ENCODE results near the gene PGAM2. TPM values are rescaled to one million over a fixed set of nuclear protein-coding genes. Genes with fewer than 3 reads are reported as not detected.

The PGAM2 gene
- total and polyA plus RNA-seq, 2 of the 13 experiments (the other 11 are each of a cell fraction or from before 2014, with no cell fraction given) = 0.22 TPM; not detected in 1

GRCh38 chr7:44046321-44047061 lies 18.9 kb downstream of the PGAM2 start:
- no peak for TF ChIP-seq CENPT (CRISPR knock-in tag; IDR thresholded peaks at IDR 0.05; ENCODE audit: low read depth)
- TF ChIP-seq KDM1A (CRISPR knock-in tag; IDR thresholded peaks at IDR 0.05) = no peak
- no peak for TF ChIP-seq ZNF350 (CRISPR knock-in tag; IDR thresholded peaks at IDR 0.05; ENCODE audit: borderline replicate concordance, low read depth)
- no peak for TF ChIP-seq TIGD3 (CRISPR knock-in tag; IDR thresholded peaks at IDR 0.05; ENCODE audit: borderline replicate concordance)
- TF ChIP-seq IKZF1 (IDR thresholded peaks at IDR 0.05) = no peak
- TF ChIP-seq STAG1 (CRISPR knock-in tag; IDR thresholded peaks at IDR 0.05) = no peak
- no peak for TF ChIP-seq FOXM1 (CRISPR knock-in tag; IDR thresholded peaks at IDR 0.05)
- TF ChIP-seq ZBTB2 (CRISPR knock-in tag; IDR thresholded peaks at IDR 0.05; ENCODE audit: low read depth) = no peak
- no peak for TF ChIP-seq GABPA (IDR thresholded peaks at IDR 0.05; ENCODE audit: low read depth, low read length)
- TF ChIP-seq GABPA (CRISPR knock-in tag; IDR thresholded peaks at IDR 0.05; ENCODE audit: low read depth) = no peak
- no peaks in the 10 kb centered on the region for H4K20me1 ChIP-seq (ENCODE audit: insufficient read depth, low read length)
- POLR2A ChIA-PET = no interaction called here
- H3K36me3 ChIP-seq (replicated peaks in 1 of 2; ENCODE audit: control insufficient read depth in 1 of 2, insufficient read depth in 2 of 2, low read length in 2 of 2) = peaks cover 11 to 27% of the 10 kb centered on the region in 2 experiments; a peak in 4 of 5 replicates
- intact Hi-C loops (cut with micrococcal nuclease; ENCODE audit: unreplicated experiment) (no loop called here), in situ Hi-C loops (cut with HindIII; ENCODE audit: extremely low pct_ligation_motif_present, low pct_unique_long_range_greater_than_20kb) (no loop called here)
- no peaks in the 10 kb centered on the region for H3K9me3 ChIP-seq (ENCODE audit: low read length)
- peaks cover 45% of the 10 kb centered on the region for H3K4me1 ChIP-seq (ENCODE audit: insufficient read depth, low read length)
- H3K27me3 ChIP-seq (ENCODE audit: control insufficient read depth in 1 of 2, insufficient read depth in 2 of 2, low read length in 2 of 2) = no peaks in the 10 kb centered on the region; a peak in 1 of 5 replicates
- FAIRE-seq = no peak
- no TSS peak for BruUV-seq (replicated peaks)
- no peak for DNase-seq (ENCODE audit: low spot score)
- H3K9ac ChIP-seq (ENCODE audit: insufficient read depth, low read depth, low read length) = no peak overlapping the region
- CTCF ChIA-PET (ENCODE audit: low intra/inter-chr PET ratio, low total read pairs) = no interaction called here
- no peak overlapping the region for H3K27ac ChIP-seq (ENCODE audit: extremely low read length, insufficient read depth, low read length)
- peaks cover 27% of the 10 kb centered on the region for H3K79me2 ChIP-seq (ENCODE audit: insufficient read depth, low read length)
- no peak overlapping the region for H3K4me2 ChIP-seq (ENCODE audit: low read depth, low read length)
- over 99% methylated on average over 8 of the region's 8 CpGs for WGBS (ENCODE audit: low lambda C conversion rate)
- H2AFZ ChIP-seq (ENCODE audit: low read length) = no peak overlapping the region
- H3K4me3 ChIP-seq (replicated peaks in 1 of 3; ENCODE audit: insufficient read depth in 1 of 3, low read depth in 2 of 3, low read length in 3 of 3) = no peak overlapping the region
- ATAC-seq = no peak

Data from HepG2 (cell line).